22Rv1 (cell line): ENCODE data around the gene PISD.
"Not testable (repeated sequence)": the region's sequence is repeated elsewhere in the genome, so short reads cannot be mapped to it uniquely, and the experiment has no call there.

Experiments
- CTCF ChIP-seq: fragments of 450-650 bp; IDR thresholded peaks from 2 replicates; pipeline ENCODE4 v1.5.1; 2017; ENCODE audit warnings: mild to moderate bottlenecking
- ZFX ChIP-seq: fragments of 450-650 bp; IDR thresholded peaks from 2 replicates; pipeline ENCODE4 v1.6.1; 2017; ENCODE audit warnings: antibody characterized with exemption, borderline replicate concordance

- not testable (repeated sequence) for TF ChIP-seq CTCF, ZFX
These were observed 71.9 kb downstream of the PISD start for GRCh38 chr22:31590161-31590560.
